Activated T-cell treated with anti-CD3 and anti-CD28 coated beads, Interleukin-2, amount 50 U/mL, for 4 hours (primary cell): ENCODE results near the gene PPT2. TPM values are rescaled to one million over a fixed set of nuclear protein-coding genes. Genes with fewer than 3 reads are reported as not detected.
"Not testable (repeated sequence)": the region's sequence is repeated elsewhere in the genome, so short reads cannot be mapped to it uniquely, and the experiment has no call there.

Source experiments
- ATAC-seq, 2 donors: fragments of 200-7000 bp; cut with Tn5 transposase; one replicate each; pipeline ENCODE4 v1.10.0; 2021
- DNase-seq: peaks from one replicate; pipeline ENCODE4 v3.0.0-alpha.2; 2020
- H3K27me3 Mint-ChIP-seq: one replicate; pipeline ENCODE4 v1.8.0; 2021; ENCODE audit warnings: low read depth, mixed read lengths
- H3K36me3 Mint-ChIP-seq: one replicate; pipeline ENCODE4 v1.8.0; 2022; ENCODE audit warnings: mixed read lengths; ENCODE audit not compliant: insufficient read depth
- H3K4me1 Mint-ChIP-seq: one replicate; pipeline ENCODE4 v1.8.0; 2021; ENCODE audit warnings: low read depth, mixed read lengths
- H3K4me3 Mint-ChIP-seq: one replicate; pipeline ENCODE4 v1.8.0; 2021; ENCODE audit warnings: mild to moderate bottlenecking, moderate library complexity, mixed read lengths
- H3K9me3 Mint-ChIP-seq: one replicate; pipeline ENCODE4 v1.8.0; 2021; ENCODE audit warnings: mixed read lengths
- total RNA-seq, 3 donors: library from RNA; stranded (reverse); gene quantifications; one replicate each; pipeline ENCODE4 v1.2.1, GENCODE V29; 2021

Gene PPT2
- total RNA-seq, 3 donors from 2014 or later: 18.7 to 27.0 (median 20.2) TPM

DNA sequence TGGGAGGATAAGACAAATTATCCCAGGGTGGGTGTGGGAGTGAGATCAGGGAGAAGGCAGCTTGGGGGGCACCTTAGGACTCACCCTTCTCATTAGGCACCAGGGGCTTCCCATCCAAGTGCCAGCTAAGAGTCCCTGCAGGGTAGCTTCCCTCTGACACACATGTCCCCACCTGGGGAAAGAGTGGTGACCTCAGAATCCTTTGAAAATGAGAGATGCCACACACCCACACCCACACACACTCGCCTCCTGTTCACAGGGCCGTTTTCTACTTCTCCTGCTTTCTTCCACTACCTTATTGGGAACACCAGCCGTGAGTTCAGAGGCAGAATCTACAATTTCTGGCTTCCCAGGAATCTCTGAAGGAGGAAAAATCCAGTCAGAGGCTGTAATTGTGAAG, 29.1 kb downstream of the PPT2 start:
- DNase-seq (no peak), ATAC-seq (no peak)
- Mint-ChIP-seq H3K9me3 (no peaks in the 10 kb centered on the region), H3K36me3 (peaks cover 31% of the 10 kb centered on the region), H3K4me1 (peaks cover 68% of the 10 kb centered on the region), H3K27me3 (no peaks in the 10 kb centered on the region), H3K4me3 (no peak overlapping the region)

GRCh38 chr6:32183483-32184083, 29.6 kb downstream of the PPT2 start:
- peaks cover 31% of the 10 kb centered on the region for H3K36me3 Mint-ChIP-seq
- ATAC-seq (no peak), DNase-seq (no peak)
- H3K27me3 Mint-ChIP-seq: no peaks in the 10 kb centered on the region
- peaks cover 72% of the 10 kb centered on the region for H3K4me1 Mint-ChIP-seq
- H3K4me3 Mint-ChIP-seq: no peak overlapping the region
- H3K9me3 Mint-ChIP-seq: no peaks in the 10 kb centered on the region

DNA sequence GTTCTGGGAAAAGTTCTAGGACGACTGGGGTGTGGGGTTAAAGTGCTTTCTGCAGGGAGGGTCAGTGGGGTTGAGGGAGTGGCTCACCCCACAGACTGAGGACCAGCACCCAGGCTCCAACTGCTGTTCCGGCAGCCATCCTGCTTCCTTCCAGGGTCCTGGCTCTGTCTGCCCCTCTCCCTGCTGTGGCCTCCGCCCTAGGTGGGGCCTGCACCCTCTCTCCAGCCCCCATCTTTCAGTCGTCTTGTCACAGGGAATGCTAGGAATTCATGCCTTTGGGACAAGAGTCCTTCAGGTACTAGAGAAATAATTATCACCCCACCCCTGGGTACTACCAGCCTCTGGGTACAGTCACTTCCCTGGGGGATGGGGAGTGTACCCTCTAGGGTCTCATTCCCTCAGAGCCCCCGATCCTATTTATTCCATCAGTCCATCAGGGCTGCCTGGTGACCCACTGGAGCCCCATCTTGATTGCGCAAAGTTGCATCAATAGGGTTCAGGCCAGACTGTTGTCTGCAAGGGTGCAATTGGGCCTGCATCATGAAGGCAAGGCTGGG, 30.2 kb downstream of the PPT2 start, which contains the start of gene AGER:
Gene AGER, minus strand, starts transcription at position 170 of the 557 bp plus-strand sequence. Its CDS starts 31 bp downstream, at position 139.
- H3K4me3 Mint-ChIP-seq: no peak within 1 kb of the TSS
- H3K9me3 Mint-ChIP-seq: no peaks in the 10 kb centered on the region
- DNase-seq: no peak
- H3K36me3 Mint-ChIP-seq: peaks cover 34% of the 10 kb centered on the region
- no peak for ATAC-seq
- peaks cover 72% of the 10 kb centered on the region for H3K4me1 Mint-ChIP-seq
- H3K27me3 Mint-ChIP-seq: no peaks in the 10 kb centered on the region

GRCh38 chr6:32185681-32186131, 31.8 kb downstream of the PPT2 start:
- peak; percentile 56 to 65 for ATAC-seq
- H3K4me3 Mint-ChIP-seq: peak overlapping the region; percentile 62

DNA sequence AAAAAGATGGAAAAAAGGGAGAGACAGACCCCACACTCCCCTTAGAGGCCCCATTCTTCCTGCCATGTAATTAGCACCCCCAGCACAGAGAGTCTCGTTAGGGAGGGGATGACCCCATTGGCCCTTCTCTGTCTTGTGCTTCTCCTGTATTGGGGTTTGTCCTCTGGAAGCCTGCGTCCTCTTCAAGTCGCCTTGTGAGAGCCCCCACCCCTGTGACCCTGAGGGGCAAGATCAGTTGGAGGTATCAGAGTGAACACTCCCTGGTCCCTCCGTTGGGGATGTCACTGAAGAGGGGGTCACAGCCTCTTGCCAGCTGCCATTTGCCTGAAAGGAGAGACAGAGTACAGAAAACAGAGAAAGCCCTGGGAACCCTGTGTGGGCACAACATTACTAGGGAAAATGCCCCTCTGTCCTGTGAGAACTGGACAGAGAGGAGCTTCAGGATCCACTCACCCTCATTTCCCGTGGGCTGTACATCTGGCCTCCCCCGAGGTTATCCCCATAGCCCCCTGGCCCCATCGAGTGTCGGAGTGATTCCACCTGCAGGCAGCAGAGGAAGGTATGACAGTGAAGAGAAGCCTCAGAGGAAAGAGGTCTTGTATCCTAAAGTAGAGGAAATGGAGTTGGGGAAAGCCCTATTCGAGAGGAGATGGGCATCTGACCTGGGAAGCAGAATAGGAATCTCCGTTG, 32.4 kb downstream of the PPT2 start:
- ATAC-seq: peak in 1 of 2 donors; percentile 5
- DNase-seq, H3K9me3 Mint-ChIP-seq, H3K27me3 Mint-ChIP-seq: not testable (repeated sequence)
- peak overlapping the region; percentile 62 for H3K4me3 Mint-ChIP-seq
- peaks cover 59% of the 10 kb centered on the region for H3K4me1 Mint-ChIP-seq
- H3K36me3 Mint-ChIP-seq: peaks cover 21% of the 10 kb centered on the region

More at GRCh38 chr6:32185681-32186131, 31.8 kb downstream of the PPT2 start:
- Mint-ChIP-seq H3K4me1 (peaks cover 61% of the 10 kb centered on the region), H3K36me3 (peaks cover 26% of the 10 kb centered on the region)
- not testable (repeated sequence) for H3K27me3 Mint-ChIP-seq, H3K9me3 Mint-ChIP-seq
- DNase-seq: peak; percentile 48

DNA sequence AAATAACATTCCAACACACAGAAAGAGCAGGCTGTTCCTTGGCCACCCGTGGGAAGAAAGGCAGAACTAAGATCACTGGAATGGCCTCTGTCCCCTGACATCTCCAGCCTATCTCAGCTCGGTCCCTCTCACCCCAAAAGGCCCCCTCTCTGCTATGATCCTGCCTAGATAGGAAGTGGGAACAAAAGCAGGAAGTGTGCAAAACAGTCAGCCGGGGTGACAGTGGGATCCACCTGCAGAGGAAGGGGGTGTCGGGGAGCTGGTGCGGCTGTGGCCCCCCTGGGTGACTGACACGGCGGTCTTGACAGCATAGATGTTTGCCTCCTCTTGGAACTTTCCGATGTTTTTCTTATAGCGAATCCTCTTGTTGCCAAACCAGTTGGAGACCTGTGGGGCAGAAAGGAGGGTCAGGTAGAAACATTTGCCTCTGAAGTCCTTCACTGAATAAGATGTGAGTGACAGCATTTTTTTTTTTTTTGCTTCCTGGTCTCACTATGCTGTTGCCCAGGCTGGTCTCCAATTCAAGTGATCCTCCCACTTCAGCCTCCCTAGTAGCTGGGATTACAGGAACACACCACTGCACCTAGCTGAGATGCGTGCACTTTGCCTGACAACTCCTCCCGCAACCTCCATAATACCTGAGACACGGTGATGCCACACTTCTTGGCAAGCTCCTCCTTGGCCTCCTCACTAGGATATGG, 33.2 kb downstream of the PPT2 start:
- Mint-ChIP-seq H3K4me3 (peak overlapping the region; percentile 17), H3K27me3 (no peaks in the 10 kb centered on the region), H3K36me3 (peaks cover 21% of the 10 kb centered on the region), H3K4me1 (peaks cover 62% of the 10 kb centered on the region), H3K9me3 (no peaks in the 10 kb centered on the region)
- ATAC-seq (no peak), DNase-seq (no peak)

DNA sequence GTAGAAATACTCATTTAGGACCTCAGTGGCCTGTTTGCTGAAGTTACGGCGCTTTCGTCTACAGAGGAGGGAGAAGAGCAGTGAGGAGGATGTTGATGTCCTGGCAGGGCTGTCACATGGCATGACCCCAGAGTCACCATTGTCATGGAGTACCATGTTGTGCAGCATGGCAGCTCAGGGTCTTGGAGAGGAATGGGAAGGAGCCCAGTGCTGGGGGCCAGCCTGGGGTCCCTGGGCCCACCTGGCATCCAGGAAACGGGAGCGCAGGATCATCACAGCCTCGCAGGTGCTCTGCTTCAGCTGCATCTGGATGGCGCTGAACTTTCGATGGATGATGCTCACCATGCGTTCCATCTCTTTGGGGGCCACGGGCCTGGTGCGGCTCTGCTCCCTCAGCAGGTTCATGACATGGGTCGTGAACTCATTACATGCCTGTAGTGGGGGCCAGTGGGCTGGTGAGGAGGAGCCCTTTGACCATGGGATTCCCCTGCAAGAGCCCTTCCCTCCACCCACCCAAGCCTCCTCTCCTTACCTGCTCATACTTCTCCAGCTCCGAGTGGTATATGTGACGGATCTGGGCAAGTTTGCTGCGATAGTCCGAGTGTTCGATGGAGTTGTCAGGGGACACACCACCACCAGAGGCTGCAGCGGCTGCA, 33.9 kb downstream of the PPT2 start:
- not testable (repeated sequence) for H3K27me3 Mint-ChIP-seq, DNase-seq, H3K9me3 Mint-ChIP-seq, ATAC-seq
- peak overlapping the region; percentile 88 for H3K4me3 Mint-ChIP-seq
- peaks cover 62% of the 10 kb centered on the region for H3K4me1 Mint-ChIP-seq
- H3K36me3 Mint-ChIP-seq: peaks cover 19% of the 10 kb centered on the region

- H3K9me3 Mint-ChIP-seq: no peaks in the 10 kb centered on the region
- peaks cover 65% of the 10 kb centered on the region for H3K4me1 Mint-ChIP-seq
- peak overlapping the region; percentile 88 for H3K4me3 Mint-ChIP-seq
- ATAC-seq (no peak), DNase-seq (no peak)
- H3K36me3 Mint-ChIP-seq: peaks cover 19% of the 10 kb centered on the region
- H3K27me3 Mint-ChIP-seq: no peaks in the 10 kb centered on the region
Measured at GRCh38 chr6:32188381-32189068, 34.6 kb downstream of the PPT2 start.

DNA sequence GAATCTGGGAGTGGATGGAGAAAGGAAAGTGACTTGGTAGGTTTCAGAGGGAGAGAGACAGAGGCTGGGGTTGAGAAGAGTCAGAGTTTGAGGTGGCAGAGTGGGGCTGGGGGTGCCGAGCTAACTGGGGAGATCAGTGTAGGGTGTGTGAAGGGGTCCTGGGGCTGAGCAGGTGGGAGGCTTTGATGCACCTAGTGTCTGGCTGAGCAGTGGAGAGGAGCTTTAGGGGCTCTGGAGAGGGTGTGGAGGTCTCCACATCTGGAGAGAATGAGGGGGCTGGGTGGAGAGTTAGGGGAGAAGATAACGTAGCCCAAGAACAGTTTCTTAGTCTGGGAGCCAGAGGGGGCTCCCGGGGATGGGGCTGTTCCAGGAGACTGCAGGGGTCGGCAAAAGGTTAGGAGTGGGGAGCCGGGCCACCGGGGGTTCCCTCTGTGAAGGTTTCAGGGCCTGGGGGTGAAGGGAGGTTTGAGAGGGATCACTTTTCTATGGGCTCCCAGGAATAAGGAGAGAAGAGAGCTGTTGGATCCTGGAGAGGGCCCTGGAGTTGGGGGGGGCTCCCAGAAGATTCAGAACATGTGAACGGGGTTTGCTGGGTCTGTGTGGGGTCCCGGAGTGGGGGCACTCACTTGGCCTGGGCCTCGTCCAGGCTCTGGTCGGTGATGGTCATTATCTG, 35.3 kb downstream of the PPT2 start:
- peaks cover 19% of the 10 kb centered on the region for H3K36me3 Mint-ChIP-seq
- no peaks in the 10 kb centered on the region for H3K27me3 Mint-ChIP-seq
- peak overlapping the region; percentile 88 for H3K4me3 Mint-ChIP-seq
- H3K9me3 Mint-ChIP-seq: no peaks in the 10 kb centered on the region
- ATAC-seq (no peak), DNase-seq (no peak)
- H3K4me1 Mint-ChIP-seq: peaks cover 69% of the 10 kb centered on the region

- no peak for DNase-seq
- no peak for ATAC-seq
- peak overlapping the region; percentile 88 for H3K4me3 Mint-ChIP-seq
- H3K36me3 Mint-ChIP-seq: peaks cover 19% of the 10 kb centered on the region
- no peaks in the 10 kb centered on the region for H3K9me3 Mint-ChIP-seq
- H3K27me3 Mint-ChIP-seq: no peaks in the 10 kb centered on the region
- H3K4me1 Mint-ChIP-seq: peaks cover 72% of the 10 kb centered on the region
Measured at GRCh38 chr6:32189742-32190053, 35.8 kb downstream of the PPT2 start.

GRCh38 chr6:32190054-32190851, 36.3 kb downstream of the PPT2 start, which contains the start of gene PBX2:
Gene PBX2 (minus strand): TSS chr6:32190202. CDS start chr6:32189915, 287 bp downstream.
- peaks cover 19% of the 10 kb centered on the region for H3K36me3 Mint-ChIP-seq
- no peaks in the 10 kb centered on the region for H3K27me3 Mint-ChIP-seq
- H3K4me1 Mint-ChIP-seq: peaks cover 78% of the 10 kb centered on the region
- DNase-seq (peak; percentile 83), ATAC-seq (peak; percentile 55 to 69)
- peak within 1 kb of the TSS; percentile 92 for H3K4me3 Mint-ChIP-seq
- H3K9me3 Mint-ChIP-seq: no peaks in the 10 kb centered on the region

- Mint-ChIP-seq H3K9me3 (no peaks in the 10 kb centered on the region), H3K36me3 (peaks cover 13% of the 10 kb centered on the region), H3K27me3 (no peaks in the 10 kb centered on the region), H3K4me3 (peak overlapping the region; percentile 92), H3K4me1 (peaks cover 72% of the 10 kb centered on the region)
- ATAC-seq: no peak
- DNase-seq: no peak
Measured at GRCh38 chr6:32190911-32191677, 37.2 kb downstream of the PPT2 start.
